ENCODE measurements around the gene ZNF506.
A peak's percentile ranks its signal among the peaks of the same experiment; 100 is the strongest.
"Not testable (repeated sequence)": the region's sequence is repeated elsewhere in the genome, so short reads cannot be mapped to it uniquely, and the experiment has no call there.

The ZNF506 gene

GRCh38 chr19:19821366-19821951, at the start of gene ZNF506:
ZNF506 (minus strand) TSS chr19:19821750; CDS start chr19:19821603, 147 bp downstream.
- peak within 1 kb of the TSS; percentile 88 to 94 for H3K4me3 ChIP-seq (ENCODE audit: low read depth in 1 of 2, low read length in 2 of 2)
- peak within 1 kb of the TSS; percentile 89 for H3K9ac ChIP-seq (ENCODE audit: low read depth in 1 of 2, low read length in 2 of 2)
- H3K27ac ChIP-seq (ENCODE audit: low read depth, low read length) = peak within 1 kb of the TSS; percentile 97
- H3K4me1 ChIP-seq (ENCODE audit: control insufficient read depth in 1 of 2, insufficient read depth in 2 of 2, low read length in 2 of 2) = no peaks in the 10 kb centered on the region
- H3K27me3 ChIP-seq (ENCODE audit: control insufficient read depth in 1 of 2, insufficient read depth in 2 of 2, low read length in 2 of 2) = no peaks in the 10 kb centered on the region
- peaks cover 10 to 17% of the 10 kb centered on the region in 2 donors for H3K9me3 ChIP-seq (ENCODE audit: control insufficient read depth in 1 of 2, low read length in 2 of 2)
- peaks cover 0 to 14% of the 10 kb centered on the region in 2 donors for H3K36me3 ChIP-seq (ENCODE audit: control insufficient read depth in 1 of 2, insufficient read depth in 2 of 2, low read length in 2 of 2)

- peaks cover 25 to 32% of the 10 kb centered on the region in 2 donors for H3K9me3 ChIP-seq (ENCODE audit: control insufficient read depth in 1 of 2, low read length in 2 of 2)
- not testable (repeated sequence) for H3K4me3 ChIP-seq (ENCODE audit: low read depth in 1 of 2, low read length in 2 of 2); H3K9ac ChIP-seq (ENCODE audit: low read depth in 1 of 2, low read length in 2 of 2); H3K27me3 ChIP-seq (ENCODE audit: control insufficient read depth in 1 of 2, insufficient read depth in 2 of 2, low read length in 2 of 2); H3K4me1 ChIP-seq (ENCODE audit: control insufficient read depth in 1 of 2, insufficient read depth in 2 of 2, low read length in 2 of 2); H3K27ac ChIP-seq (ENCODE audit: low read depth, low read length)
- H3K36me3 ChIP-seq (ENCODE audit: control insufficient read depth in 1 of 2, insufficient read depth in 2 of 2, low read length in 2 of 2) = peaks cover 6 to 12% of the 10 kb centered on the region in 2 donors
These were observed 48.5 kb upstream of the ZNF506 start for GRCh38 chr19:19870086-19870485.

GRCh38 chr19:19866611-19867248, 45.2 kb upstream of the ZNF506 start:
- Histone ChIP-seq H3K4me3 (ENCODE audit: low read depth in 1 of 2, low read length in 2 of 2) (peak overlapping the region; percentile 89 to 97), H3K27ac (ENCODE audit: low read depth, low read length) (peak overlapping the region; percentile 90), H3K9me3 (ENCODE audit: control insufficient read depth in 1 of 2, low read length in 2 of 2) (peaks cover 14 to 16% of the 10 kb centered on the region in 2 donors), H3K9ac (ENCODE audit: low read depth in 1 of 2, low read length in 2 of 2) (peak overlapping the region; percentile 90 to 96), H3K27me3 (ENCODE audit: control insufficient read depth in 1 of 2, insufficient read depth in 2 of 2, low read length in 2 of 2) (no peaks in the 10 kb centered on the region), H3K36me3 (ENCODE audit: control insufficient read depth in 1 of 2, insufficient read depth in 2 of 2, low read length in 2 of 2) (peaks cover 0 to 6% of the 10 kb centered on the region in 2 donors), H3K4me1 (ENCODE audit: control insufficient read depth in 1 of 2, insufficient read depth in 2 of 2, low read length in 2 of 2) (peaks cover 0 to 6% of the 10 kb centered on the region in 2 donors)

DNA sequence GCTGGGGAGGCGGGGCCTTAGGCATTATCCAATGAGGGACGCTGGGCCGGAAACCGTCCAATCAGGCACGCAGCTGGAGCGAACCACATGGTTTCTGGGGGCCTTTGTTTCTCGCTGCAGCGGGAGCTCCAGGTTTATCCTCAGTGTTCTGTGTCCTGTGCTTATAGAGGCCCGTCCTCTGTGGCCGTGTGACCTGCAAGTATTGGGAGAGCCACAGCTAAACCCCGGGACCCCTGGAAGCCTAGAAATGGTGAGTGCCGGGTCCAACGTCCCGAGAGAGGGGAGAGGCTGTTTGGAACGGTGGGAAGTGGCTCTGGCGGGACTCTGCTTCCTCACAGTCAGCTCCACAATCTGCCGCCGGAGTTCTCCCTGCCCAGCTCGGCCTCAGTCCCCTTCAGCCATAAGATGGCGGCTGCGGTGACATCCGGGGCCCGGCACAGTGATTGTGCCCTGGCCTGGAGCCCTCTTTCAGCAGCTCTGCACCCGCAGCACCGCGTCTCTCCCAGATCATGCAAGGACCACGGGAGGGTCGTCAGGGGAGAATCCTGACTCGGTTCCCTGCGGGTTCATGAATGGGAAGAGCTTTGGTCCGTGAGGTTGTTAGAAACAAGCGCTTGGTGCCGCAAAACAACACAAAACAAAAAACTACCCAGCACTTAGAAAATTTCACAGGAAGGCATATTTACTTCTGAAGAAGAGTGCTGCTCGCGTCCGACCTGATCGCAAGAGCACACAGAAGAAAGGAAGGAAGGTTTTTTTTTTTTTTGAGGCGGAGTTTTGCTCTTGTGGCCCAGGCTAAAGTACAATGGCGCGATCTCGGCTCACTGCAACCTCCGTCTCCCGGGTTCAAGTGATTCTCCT, 44.4 kb upstream of the ZNF506 start, which contains the start of gene ZNF253:
TSS of gene ZNF253 (plus strand) at position 133 of the 861 bp plus-strand sequence. CDS start at position 248, 115 bp downstream.
- Histone ChIP-seq H3K36me3 (ENCODE audit: control insufficient read depth in 1 of 2, insufficient read depth in 2 of 2, low read length in 2 of 2) (peaks cover 0 to under 1% of the 10 kb centered on the region in 2 donors), H3K27ac (ENCODE audit: low read depth, low read length) (peak within 1 kb of the TSS; percentile 90), H3K9ac (ENCODE audit: low read depth in 1 of 2, low read length in 2 of 2) (peak within 1 kb of the TSS; percentile 90 to 96), H3K4me1 (ENCODE audit: control insufficient read depth in 1 of 2, insufficient read depth in 2 of 2, low read length in 2 of 2) (peaks cover 0 to 6% of the 10 kb centered on the region in 2 donors), H3K9me3 (ENCODE audit: control insufficient read depth in 1 of 2, low read length in 2 of 2) (peaks cover 9 to 11% of the 10 kb centered on the region in 2 donors), H3K4me3 (ENCODE audit: low read depth in 1 of 2, low read length in 2 of 2) (peak within 1 kb of the TSS; percentile 89 to 97), H3K27me3 (ENCODE audit: control insufficient read depth in 1 of 2, insufficient read depth in 2 of 2, low read length in 2 of 2) (no peaks in the 10 kb centered on the region)

DNA sequence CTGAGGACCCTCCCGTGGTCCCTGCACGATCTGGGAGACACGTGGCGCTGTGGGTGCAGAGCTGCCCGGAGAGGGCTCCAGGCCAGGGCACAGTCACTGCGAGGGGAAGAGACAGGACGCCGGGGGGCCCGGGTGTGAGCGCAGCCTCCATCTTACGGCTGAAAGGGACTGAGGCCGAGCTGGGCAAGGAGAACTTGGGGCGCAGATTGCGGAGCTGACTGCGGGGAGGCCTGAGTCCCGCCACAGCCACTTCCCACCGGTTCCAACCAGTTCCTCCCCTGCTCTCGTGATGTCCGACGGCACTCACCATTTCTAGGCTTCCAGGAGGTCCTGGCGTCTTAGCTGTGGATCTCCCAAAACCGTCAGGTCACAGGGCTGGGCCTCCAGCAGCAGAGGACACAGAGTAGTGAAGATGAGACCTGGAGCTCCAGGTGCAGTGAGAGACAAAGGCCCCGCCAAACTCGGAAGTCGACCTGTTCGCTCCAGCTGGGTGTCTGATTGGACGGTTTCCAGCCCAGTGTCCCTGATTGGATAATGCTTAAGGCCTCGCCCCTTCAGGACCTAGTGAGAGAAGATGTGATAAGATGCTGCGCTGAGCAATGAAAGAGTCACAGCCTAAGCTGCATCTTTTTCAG, 39.3 kb upstream of the ZNF506 start:
- Histone ChIP-seq H3K27ac (ENCODE audit: low read depth, low read length) (no peak overlapping the region), H3K9me3 (ENCODE audit: control insufficient read depth in 1 of 2, low read length in 2 of 2) (peaks cover 0 to 4% of the 10 kb centered on the region in 2 donors), H3K27me3 (ENCODE audit: control insufficient read depth in 1 of 2, insufficient read depth in 2 of 2, low read length in 2 of 2) (no peaks in the 10 kb centered on the region), H3K9ac (ENCODE audit: low read depth in 1 of 2, low read length in 2 of 2) (no peak overlapping the region), H3K36me3 (ENCODE audit: control insufficient read depth in 1 of 2, insufficient read depth in 2 of 2, low read length in 2 of 2) (no peaks in the 10 kb centered on the region), H3K4me3 (ENCODE audit: low read depth in 1 of 2, low read length in 2 of 2) (no peak overlapping the region), H3K4me1 (ENCODE audit: control insufficient read depth in 1 of 2, insufficient read depth in 2 of 2, low read length in 2 of 2) (no peaks in the 10 kb centered on the region)

DNA sequence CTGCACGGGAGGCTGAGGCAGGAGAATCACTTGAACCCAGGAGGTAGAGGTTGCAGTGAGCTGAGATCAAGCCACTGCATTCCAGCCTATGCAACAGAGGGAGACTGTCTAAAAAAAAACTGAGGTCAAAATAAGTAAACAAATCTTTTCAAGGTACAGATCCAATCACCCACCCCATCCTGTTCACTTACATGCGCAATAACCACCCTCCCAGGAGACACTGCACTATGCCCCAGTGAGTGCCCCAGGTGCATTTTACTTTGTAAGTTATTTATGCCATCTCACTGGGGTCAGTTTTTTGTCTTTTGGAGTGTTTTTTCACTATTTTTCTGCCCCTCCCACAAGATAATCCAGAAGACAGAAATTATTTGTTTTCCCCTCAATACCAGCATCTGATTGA, 37.2 kb upstream of the ZNF506 start:
- no peak overlapping the region for H3K4me3 ChIP-seq (ENCODE audit: low read depth in 1 of 2, low read length in 2 of 2)
- no peaks in the 10 kb centered on the region for H3K27me3 ChIP-seq (ENCODE audit: control insufficient read depth in 1 of 2, insufficient read depth in 2 of 2, low read length in 2 of 2)
- no peaks in the 10 kb centered on the region for H3K4me1 ChIP-seq (ENCODE audit: control insufficient read depth in 1 of 2, insufficient read depth in 2 of 2, low read length in 2 of 2)
- no peak overlapping the region for H3K27ac ChIP-seq (ENCODE audit: low read depth, low read length)
- no peaks in the 10 kb centered on the region for H3K9me3 ChIP-seq (ENCODE audit: control insufficient read depth in 1 of 2, low read length in 2 of 2)
- no peaks in the 10 kb centered on the region for H3K36me3 ChIP-seq (ENCODE audit: control insufficient read depth in 1 of 2, insufficient read depth in 2 of 2, low read length in 2 of 2)
- H3K9ac ChIP-seq (ENCODE audit: low read depth in 1 of 2, low read length in 2 of 2) = no peak overlapping the region

GRCh38 chr19:19851740-19852139, 30.2 kb upstream of the ZNF506 start:
- H3K27me3 ChIP-seq (ENCODE audit: control insufficient read depth in 1 of 2, insufficient read depth in 2 of 2, low read length in 2 of 2); H3K9ac ChIP-seq (ENCODE audit: low read depth in 1 of 2, low read length in 2 of 2); H3K9me3 ChIP-seq (ENCODE audit: control insufficient read depth in 1 of 2, low read length in 2 of 2); H3K4me3 ChIP-seq (ENCODE audit: low read depth in 1 of 2, low read length in 2 of 2); H3K27ac ChIP-seq (ENCODE audit: low read depth, low read length); H3K4me1 ChIP-seq (ENCODE audit: control insufficient read depth in 1 of 2, insufficient read depth in 2 of 2, low read length in 2 of 2); H3K36me3 ChIP-seq (ENCODE audit: control insufficient read depth in 1 of 2, insufficient read depth in 2 of 2, low read length in 2 of 2): not testable (repeated sequence)

DNA sequence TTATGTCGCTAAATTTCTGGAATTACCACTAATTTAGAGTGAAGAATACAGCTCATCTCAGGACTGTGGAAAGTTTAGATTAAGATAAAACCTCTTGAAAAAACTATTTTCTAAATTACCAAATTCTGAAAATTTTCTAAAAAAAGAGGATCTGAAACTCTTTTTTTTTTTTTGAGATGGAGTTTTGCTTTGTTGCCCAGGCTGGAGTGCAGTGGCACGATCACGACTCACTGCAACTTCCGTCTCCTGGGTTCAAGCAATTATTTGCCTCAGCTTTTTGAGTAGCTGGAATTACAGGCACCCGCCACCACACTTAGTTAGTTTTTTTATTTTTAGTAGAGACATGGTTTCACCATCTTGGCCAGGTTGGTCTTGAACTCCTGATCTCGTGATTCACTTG, 27.5 kb upstream of the ZNF506 start:
- H3K36me3 ChIP-seq (ENCODE audit: control insufficient read depth in 1 of 2, insufficient read depth in 2 of 2, low read length in 2 of 2) = no peaks in the 10 kb centered on the region
- no peaks in the 10 kb centered on the region for H3K27me3 ChIP-seq (ENCODE audit: control insufficient read depth in 1 of 2, insufficient read depth in 2 of 2, low read length in 2 of 2)
- H3K4me3 ChIP-seq (ENCODE audit: low read depth in 1 of 2, low read length in 2 of 2) = no peak overlapping the region
- H3K27ac ChIP-seq (ENCODE audit: low read depth, low read length) = no peak overlapping the region
- H3K9ac ChIP-seq (ENCODE audit: low read depth in 1 of 2, low read length in 2 of 2) = no peak overlapping the region
- H3K4me1 ChIP-seq (ENCODE audit: control insufficient read depth in 1 of 2, insufficient read depth in 2 of 2, low read length in 2 of 2) = no peaks in the 10 kb centered on the region
- H3K9me3 ChIP-seq (ENCODE audit: control insufficient read depth in 1 of 2, low read length in 2 of 2) = peaks cover 6 to 7% of the 10 kb centered on the region in 2 donors

GRCh38 chr19:19847781-19848180, 26.2 kb upstream of the ZNF506 start:
- H3K36me3 ChIP-seq (ENCODE audit: control insufficient read depth in 1 of 2, insufficient read depth in 2 of 2, low read length in 2 of 2) = no peaks in the 10 kb centered on the region
- no peak overlapping the region for H3K4me3 ChIP-seq (ENCODE audit: low read depth in 1 of 2, low read length in 2 of 2)
- peaks cover 6 to 7% of the 10 kb centered on the region in 2 donors for H3K9me3 ChIP-seq (ENCODE audit: control insufficient read depth in 1 of 2, low read length in 2 of 2)
- no peaks in the 10 kb centered on the region for H3K27me3 ChIP-seq (ENCODE audit: control insufficient read depth in 1 of 2, insufficient read depth in 2 of 2, low read length in 2 of 2)
- H3K27ac ChIP-seq (ENCODE audit: low read depth, low read length) = no peak overlapping the region
- no peak overlapping the region for H3K9ac ChIP-seq (ENCODE audit: low read depth in 1 of 2, low read length in 2 of 2)
- no peaks in the 10 kb centered on the region for H3K4me1 ChIP-seq (ENCODE audit: control insufficient read depth in 1 of 2, insufficient read depth in 2 of 2, low read length in 2 of 2)

All from duodenal mucosa (tissue), 2 donors.